ENCODE data around the gene INCENP. TPM values are rescaled to one million over a fixed set of nuclear protein-coding genes. Genes with fewer than 3 reads are reported as not detected.

INCENP gene
- total and polyA plus RNA-seq, 2 of the 13 experiments (the other 11 are each of a cell fraction or from before 2014, with no cell fraction given): 14.1 to 37.3 TPM

DNA sequence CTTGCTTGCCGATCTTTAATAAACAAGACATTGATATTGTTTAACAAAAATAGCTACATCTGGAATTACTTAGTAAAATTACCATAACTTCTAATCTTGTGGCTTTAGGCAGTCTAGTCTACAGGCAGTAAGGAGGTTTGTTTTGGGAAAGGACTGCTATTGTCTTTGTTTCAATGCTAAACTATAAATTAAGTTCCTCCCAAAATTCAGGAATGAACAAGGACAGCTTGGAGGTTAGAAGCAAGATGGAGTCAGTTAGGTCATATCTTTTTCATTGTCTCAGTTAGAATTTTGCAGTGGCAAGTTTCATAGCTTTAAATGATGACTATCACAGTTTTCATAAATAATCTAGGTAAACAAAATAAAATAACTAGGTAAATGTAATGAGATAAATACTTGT, 36.1 kb upstream of the INCENP start:
- Histone ChIP-seq H3K9me3 (ENCODE audit: low read length) (peaks cover 19% of the 10 kb centered on the region), H3K4me2 (ENCODE audit: low read depth, low read length) (no peak overlapping the region), H4K20me1 (ENCODE audit: insufficient read depth, low read length) (no peaks in the 10 kb centered on the region), H3K4me3 (replicated peaks in 1 of 3; ENCODE audit: insufficient read depth in 1 of 3, low read depth in 2 of 3, low read length in 3 of 3) (no peak overlapping the region), H3K9ac (ENCODE audit: insufficient read depth, low read depth, low read length) (no peak overlapping the region), H3K79me2 (ENCODE audit: insufficient read depth, low read length) (no peaks in the 10 kb centered on the region), H3K27me3 (ENCODE audit: control insufficient read depth in 1 of 2, insufficient read depth in 2 of 2, low read length in 2 of 2) (no peaks in the 10 kb centered on the region), H3K4me1 (ENCODE audit: insufficient read depth, low read length) (no peaks in the 10 kb centered on the region), H3K36me3 (replicated peaks in 1 of 2; ENCODE audit: control insufficient read depth in 1 of 2, insufficient read depth in 2 of 2, low read length in 2 of 2) (no peaks in the 10 kb centered on the region), H2AFZ (ENCODE audit: low read length) (no peak overlapping the region), H3K27ac (ENCODE audit: extremely low read length, insufficient read depth, low read length) (no peak overlapping the region)
- POLR2A ChIA-PET: no interaction called here
- no TSS peak for BruUV-seq (replicated peaks)
- CTCF ChIA-PET (ENCODE audit: low intra/inter-chr PET ratio, low total read pairs): no interaction called here
- intact Hi-C loops (cut with micrococcal nuclease; ENCODE audit: unreplicated experiment) (no loop called here), in situ Hi-C loops (cut with HindIII; ENCODE audit: extremely low pct_ligation_motif_present, low pct_unique_long_range_greater_than_20kb) (loop anchor here (10.0 kb wide), 1 partner anchor 293 kb away; the partner anchor contains the start of genes FEN1 and TMEM258)
- 74% methylated on average over 1 of the region's 1 CpG for WGBS (ENCODE audit: low lambda C conversion rate)
- no peak for TF ChIP-seq RAD51 (IDR thresholded peaks at IDR 0.05; ENCODE audit: borderline replicate concordance)
- TF ChIP-seq MAFK (conservative IDR thresholded peaks at IDR 0.05 in 1 of 2, IDR thresholded peaks at IDR 0.05 in 1 of 2; ENCODE audit: low read length in 2 of 2): 0 out of 4 replicates have a peak, but pooled peaks of 1 of the 2 experiments have one; percentile 16
- TF ChIP-seq SIN3A (IDR thresholded peaks at IDR 0.05; ENCODE audit: borderline replicate concordance, low read depth, low read length): no peak
- no peak for TF ChIP-seq PRDM15 (CRISPR knock-in tag; IDR thresholded peaks at IDR 0.05)
- TF ChIP-seq ZNF256 (CRISPR knock-in tag; conservative IDR thresholded peaks at IDR 0.05): no peak
- TF ChIP-seq ZMAT3 (CRISPR knock-in tag; conservative IDR thresholded peaks at IDR 0.05): no peak
- no peak for ATAC-seq
- FAIRE-seq: no peak
- no peak for DNase-seq (ENCODE audit: low spot score)

All from HepG2 (cell line).